CD14-positive monocyte (primary cell): ENCODE results near the gene MGAT5. TPM values are rescaled to one million over a fixed set of nuclear protein-coding genes. Genes with fewer than 3 reads are reported as not detected.

Experiments used
- DNase-seq, 3 donors: peaks; one replicate each; pipeline ENCODE4 v3.0.0-alpha.2; 2011 to 2022
- H2AFZ ChIP-seq: 2 replicates; pipeline ENCODE4 v1.6.0; 2012; ENCODE audit warnings: mild to moderate bottlenecking, low read depth, low read length, inconsistent platforms; ENCODE audit not compliant: insufficient read depth, poor library complexity, severe bottlenecking
- H3K27ac ChIP-seq, 2 donors: 1 replicate in 1 of 2; 2 replicates in 1 of 2; pipeline ENCODE4 v1.5.1; 2012 to 2013; ENCODE audit warnings: low read length in 2 of 2, control low read depth in 1 of 2, inconsistent platforms in 1 of 2, low read depth in 1 of 2, mild to moderate bottlenecking in 1 of 2
- H3K27me3 ChIP-seq, 2 donors: one replicate each; pipeline versions ENCODE4 v1.6.0 to v1.6.1; 2011 to 2013; ENCODE audit warnings: low read length in 2 of 2; ENCODE audit not compliant: control insufficient read depth in 2 of 2, insufficient read depth in 2 of 2
- H3K36me3 ChIP-seq, 2 donors: replicated peaks in 1 of 2; 1 replicate in 1 of 2; 2 replicates in 1 of 2; pipeline versions ENCODE4 v1.5.1 to v1.6.1; 2012 to 2013; ENCODE audit warnings: low read length in 2 of 2, control low read depth in 1 of 2, inconsistent platforms in 1 of 2, mild to moderate bottlenecking in 1 of 2; ENCODE audit not compliant: insufficient read depth in 2 of 2, control insufficient read depth in 1 of 2
- H3K4me1 ChIP-seq, 2 donors: 1 replicate in 1 of 2; 2 replicates in 1 of 2; pipeline versions ENCODE4 v1.5.1 to v1.6.1; 2012 to 2013; ENCODE audit warnings: low read length in 2 of 2, control low read depth in 1 of 2, inconsistent platforms in 1 of 2, mild to moderate bottlenecking in 1 of 2, moderate library complexity in 1 of 2; ENCODE audit not compliant: insufficient read depth in 2 of 2, control insufficient read depth in 1 of 2
- H3K4me2 ChIP-seq: replicated peaks from 2 replicates; pipeline ENCODE3; 2012; ENCODE audit warnings: low read length, moderate library complexity, mild to moderate bottlenecking; ENCODE audit not compliant: poor library complexity, severe bottlenecking; ENCODE audit errors: extremely low read depth
- H3K4me3 ChIP-seq, 3 experiments: fragments of 200-600 bp in 1 of 3; sonication (generic) in 1 of 3; replicated peaks in 1 of 3; 1 replicate in 2 of 3; 2 replicates in 1 of 3; pipeline ENCODE4 v1.5.1; 2011 to 2013; ENCODE audit warnings: low read length in 3 of 3, mild to moderate bottlenecking in 3 of 3, control low read depth in 2 of 3, low read depth in 2 of 3, inconsistent platforms in 1 of 3, moderate library complexity in 1 of 3
- H3K79me2 ChIP-seq: 2 replicates; pipeline ENCODE4 v1.6.0; 2012; ENCODE audit warnings: mild to moderate bottlenecking, control low read depth, inconsistent platforms, low read length, moderate library complexity; ENCODE audit not compliant: insufficient read depth
- H3K9ac ChIP-seq: 2 replicates; pipeline ENCODE4 v1.6.0; 2017; ENCODE audit warnings: low read length, mild to moderate bottlenecking; ENCODE audit not compliant: insufficient read depth, poor library complexity, severe bottlenecking
- H3K9me3 ChIP-seq, 2 donors: replicated peaks in 1 of 2; 1 replicate in 1 of 2; 2 replicates in 1 of 2; pipeline versions ENCODE4 v1.5.1 to v1.6.1; 2012 to 2013; ENCODE audit warnings: low read length in 2 of 2, control low read depth in 1 of 2; ENCODE audit not compliant: control insufficient read depth in 1 of 2, insufficient read depth in 1 of 2
- H4K20me1 ChIP-seq: 2 replicates; pipeline ENCODE4 v1.6.0; 2012; ENCODE audit warnings: mild to moderate bottlenecking, low read length, control low read depth, moderate library complexity; ENCODE audit not compliant: insufficient read depth
- H3K27ac Mint-ChIP-seq, 7 donors: one replicate each; pipeline ENCODE4 v1.8.0; 2020; ENCODE audit warnings: mild to moderate bottlenecking in 7 of 7, mixed read lengths in 7 of 7, moderate library complexity in 6 of 7, inconsistent platforms in 2 of 7
- H3K27me3 Mint-ChIP-seq, 3 donors: one replicate each; pipeline ENCODE4 v1.8.0; 2021 to 2022; ENCODE audit warnings: low read depth in 3 of 3, mild to moderate bottlenecking in 3 of 3, mixed read lengths in 3 of 3, moderate library complexity in 3 of 3, inconsistent platforms in 1 of 3
- H3K36me3 Mint-ChIP-seq, 2 donors: one replicate each; pipeline ENCODE4 v1.8.0; 2020; ENCODE audit warnings: mixed read lengths in 2 of 2, inconsistent platforms in 1 of 2, mild to moderate bottlenecking in 1 of 2
- H3K4me1 Mint-ChIP-seq: one replicate; pipeline ENCODE4 v1.8.0; 2020; ENCODE audit warnings: mild to moderate bottlenecking, mixed read lengths
- H3K4me3 Mint-ChIP-seq, 2 donors: one replicate each; pipeline ENCODE4 v1.8.0; 2020; ENCODE audit warnings: mild to moderate bottlenecking in 2 of 2, mixed read lengths in 2 of 2, moderate library complexity in 1 of 2
- H3K9me3 Mint-ChIP-seq, 7 donors: one replicate each; pipeline ENCODE4 v1.8.0; 2020 to 2022; ENCODE audit warnings: mixed read lengths in 7 of 7, mild to moderate bottlenecking in 6 of 7, moderate library complexity in 6 of 7, inconsistent platforms in 2 of 7
- CTCF ChIP-seq: fragments of 200-600 bp; IDR thresholded peaks from one replicate; pipeline ENCODE4 v1.8.0; 2022; ENCODE audit warnings: antibody characterized with exemption, mild to moderate bottlenecking
- WGBS: methylation state at CpG from one replicate; pipeline ENCODE4 v1.1.5; 2013; ENCODE audit warnings: missing lambda C conversion rate; ENCODE audit not compliant: insufficient coverage; 5-methylcytosine and 5-hydroxymethylcytosine counted together
- intact Hi-C, 2 donors: fragments of 100-400 bp; cut with micrococcal nuclease; formaldehyde crosslinking; loops; one replicate each; pipeline versions ENCODE4 v1.15.0 to v1.15.1; 2023
- polyA plus RNA-seq, 3 donors: library from polyadenylated mRNA; depleted of rRNA in 1 of 3; unstranded in 2 of 3; stranded (reverse) in 1 of 3; fragments of 300-500 nt in 2 of 3; fragments of >200 nt in 1 of 3; fragmentation: Illumina TruSeq in 2 of 3; gene quantifications; 1 replicate in 2 of 3; 2 replicates in 1 of 3; pipeline ENCODE4 v1.2.3, GENCODE V29; 2012 to 2021

The MGAT5 gene
- polyA plus RNA-seq, 3 donors = 1.9 to 6.6 (median 2.4) TPM

GRCh38 chr2:134220344-134220974 is 33.4 kb upstream of the MGAT5 start:
- Histone ChIP-seq H3K79me2 (peaks cover 29% of the 10 kb centered on the region), H3K4me1 (peaks cover 27 to 36% of the 10 kb centered on the region in 2 donors), H3K9ac (no peak overlapping the region), H3K27me3 (no peaks in the 10 kb centered on the region), H3K9me3 (no peaks in the 10 kb centered on the region), H2AFZ (no peak overlapping the region), H3K4me3 (no peak overlapping the region), H3K4me2 (no peak overlapping the region), H4K20me1 (peaks cover 40% of the 10 kb centered on the region), H3K36me3 (no peaks in the 10 kb centered on the region), H3K27ac (no peak overlapping the region)
- Mint-ChIP-seq H3K27me3 (peaks cover 0 to 1% (median 1%) of the 10 kb centered on the region in 3 donors), H3K9me3 (no peaks in the 10 kb centered on the region), H3K27ac (peak overlapping the region in 3 of 7 donors; percentile 19 to 22 (median 21)), H3K36me3 (peaks cover 0 to 2% of the 10 kb centered on the region in 2 donors), H3K4me1 (peaks cover 42% of the 10 kb centered on the region), H3K4me3 (no peak overlapping the region)
- WGBS = 52% methylated on average over 2 of the region's 7 CpGs
- DNase-seq = peak; percentile 27 to 43 (median 29)
- no peak for TF ChIP-seq CTCF
- intact Hi-C loops = no loop called here

DNA sequence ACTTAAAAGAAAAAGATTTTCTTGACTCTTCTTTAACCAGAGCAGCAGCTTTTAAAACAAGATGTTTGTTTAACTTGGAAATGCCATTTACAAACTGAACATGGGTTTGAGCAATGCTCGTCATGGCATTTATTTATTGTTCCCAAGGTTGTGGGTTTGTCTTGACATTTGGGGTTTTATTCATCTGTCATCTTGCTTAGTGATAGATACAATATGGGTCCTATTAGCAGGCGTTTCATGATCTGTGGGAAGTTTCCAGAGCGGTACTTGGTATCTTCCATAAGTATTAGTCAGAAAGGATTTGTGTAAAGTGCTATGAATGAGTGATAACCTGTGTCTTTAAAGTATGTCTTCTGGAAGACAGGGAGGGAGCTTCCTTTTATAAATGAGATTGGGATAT is 29.9 kb upstream of the MGAT5 start:
- H3K9me3 ChIP-seq = peaks cover 4 to 5% of the 10 kb centered on the region in 2 donors
- peaks cover 40% of the 10 kb centered on the region for H4K20me1 ChIP-seq
- no peaks in the 10 kb centered on the region for H3K36me3 ChIP-seq
- no peak overlapping the region for H3K4me2 ChIP-seq
- peaks cover 4 to 10% (median 7%) of the 10 kb centered on the region in 7 donors for H3K9me3 Mint-ChIP-seq
- peaks cover 0 to under 1% (median 0%) of the 10 kb centered on the region in 3 donors for H3K27me3 Mint-ChIP-seq
- no peak overlapping the region for H3K27ac Mint-ChIP-seq
- peaks cover 18 to 21% of the 10 kb centered on the region in 2 donors for H3K4me1 ChIP-seq
- H3K4me1 Mint-ChIP-seq = peaks cover 22% of the 10 kb centered on the region
- H3K4me3 ChIP-seq = no peak overlapping the region
- no peaks in the 10 kb centered on the region for H3K27me3 ChIP-seq
- no peak overlapping the region for H3K4me3 Mint-ChIP-seq
- no peak for TF ChIP-seq CTCF
- H3K36me3 Mint-ChIP-seq = peaks cover 0 to 7% of the 10 kb centered on the region in 2 donors
- WGBS = 100% methylated on average over 1 of the region's 3 CpGs
- intact Hi-C loops = no loop called here
- DNase-seq = no peak
- no peak overlapping the region for H2AFZ ChIP-seq
- peaks cover 49% of the 10 kb centered on the region for H3K79me2 ChIP-seq
- H3K27ac ChIP-seq = no peak overlapping the region
- no peak overlapping the region for H3K9ac ChIP-seq
